Measurements from ENCODE around the gene LEF1. TPM values are rescaled to one million over a fixed set of nuclear protein-coding genes. Genes with fewer than 3 reads are reported as not detected.
A peak's percentile ranks its signal among the peaks of the same experiment; 100 is the strongest.

The LEF1 gene
- total RNA-seq, 1 donor, result under 0.01 TPM

- no peak for TF ChIP-seq CTCF (IDR thresholded peaks at IDR 0.05; ENCODE audit: insufficient read depth, low read depth, low read length)
- no peak overlapping the region for H3K4me3 ChIP-seq (ENCODE audit: low read depth, low read length)
- DNase-seq (ENCODE audit: low read depth), result no peak
Observed at GRCh38 chr4:108152980-108153379, 15.8 kb downstream of the LEF1 start.

- no peak overlapping the region for H3K4me3 ChIP-seq (ENCODE audit: low read depth, low read length)
- DNase-seq (ENCODE audit: low read depth), result peak; percentile 33
- TF ChIP-seq CTCF (IDR thresholded peaks at IDR 0.05; ENCODE audit: insufficient read depth, low read depth, low read length), result no peak
Observed at GRCh38 chr4:108149588-108150380, 18.9 kb downstream of the LEF1 start.

GRCh38 chr4:108148316-108148715, 20.4 kb downstream of the LEF1 start:
- no peak for TF ChIP-seq CTCF (IDR thresholded peaks at IDR 0.05; ENCODE audit: insufficient read depth, low read depth, low read length)
- DNase-seq (ENCODE audit: low read depth), result no peak
- no peak overlapping the region for H3K4me3 ChIP-seq (ENCODE audit: low read depth, low read length)

GRCh38 chr4:108146819-108147218, 21.9 kb downstream of the LEF1 start:
- no peak overlapping the region for H3K4me3 ChIP-seq (ENCODE audit: low read depth, low read length)
- DNase-seq (ENCODE audit: low read depth), result no peak
- no peak for TF ChIP-seq CTCF (IDR thresholded peaks at IDR 0.05; ENCODE audit: insufficient read depth, low read depth, low read length)

- H3K4me3 ChIP-seq (ENCODE audit: low read depth, low read length), result no peak overlapping the region
- TF ChIP-seq CTCF (IDR thresholded peaks at IDR 0.05; ENCODE audit: insufficient read depth, low read depth, low read length), result no peak
- no peak for DNase-seq (ENCODE audit: low read depth)
Observed at GRCh38 chr4:108146336-108146735, 22.4 kb downstream of the LEF1 start.

GRCh38 chr4:108144451-108144850, 24.3 kb downstream of the LEF1 start:
- TF ChIP-seq CTCF (IDR thresholded peaks at IDR 0.05; ENCODE audit: insufficient read depth, low read depth, low read length), result no peak
- no peak for DNase-seq (ENCODE audit: low read depth)
- H3K4me3 ChIP-seq (ENCODE audit: low read depth, low read length), result no peak overlapping the region

- DNase-seq (ENCODE audit: low read depth), result no peak
- TF ChIP-seq CTCF (IDR thresholded peaks at IDR 0.05; ENCODE audit: insufficient read depth, low read depth, low read length), result no peak
- no peak overlapping the region for H3K4me3 ChIP-seq (ENCODE audit: low read depth, low read length)
Observed at GRCh38 chr4:108143515-108143914, 25.2 kb downstream of the LEF1 start.
